ENCODE results near the gene CD22.

Gene CD22

GRCh38 chr19:35392742-35393715 lies 64.0 kb downstream of the CD22 start:
- DNase-seq = no peak

GRCh38 chr19:35395382-35396199 lies 66.6 kb downstream of the CD22 start:
- DNase-seq = no peak

GRCh38 chr19:35396240-35396885 lies 67.4 kb downstream of the CD22 start:
- peak; percentile 21 for DNase-seq

All from OCI-M1 (cell line).